SK-MEL-5 (cell line): ENCODE measurements around the gene TNKS2. TPM values are rescaled to one million over a fixed set of nuclear protein-coding genes. Genes with fewer than 3 reads are reported as not detected.
A peak's percentile ranks its signal among the peaks of the same experiment; 100 is the strongest.

Source experiments
- DNase-seq: peaks from one replicate; pipeline ENCODE4 v3.0.0-alpha.2; 2016; ENCODE audit warnings: low read depth, low spot score
- in situ Hi-C: cut with HindIII; loops from 2 replicates; pipeline ENCODE4 v1.10.0; 2016; ENCODE audit warnings: low sequenced_read_pairs, high pct_unique_total_duplicates, low pct_unique_long_range_greater_than_20kb
- total RNA-seq: library from RNA; depleted of rRNA; stranded (reverse); fragments of >200 nt; shearing (Covaris generic); gene quantifications from 2 replicates; pipeline ENCODE4 v1.2.3, GENCODE V29; 2014

Gene TNKS2
- total RNA-seq, 1 experiment from 2014 or later = 34.4 TPM

DNA sequence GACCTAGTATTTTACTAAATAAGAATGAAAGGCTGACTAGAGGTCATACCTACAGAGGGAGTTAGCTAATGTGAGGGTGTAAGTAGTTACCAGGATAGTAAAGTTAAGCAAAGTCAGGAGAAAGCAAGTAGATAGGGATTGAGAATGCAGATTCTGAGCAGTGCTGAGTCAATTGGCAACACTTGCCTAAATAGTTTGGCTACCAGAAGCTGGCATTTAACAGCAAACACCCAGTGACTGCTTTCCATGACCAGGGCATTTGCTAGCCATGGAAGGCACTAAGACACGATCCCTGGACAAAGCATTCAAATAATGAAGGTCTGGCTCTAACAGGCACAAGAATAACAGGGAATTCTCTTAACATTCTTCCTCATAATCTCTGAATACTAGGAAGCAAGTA, 25.9 kb downstream of the TNKS2 start:
- in situ Hi-C loops = no loop called here
- no peak for DNase-seq

GRCh38 chr10:91829268-91829667, 31.0 kb downstream of the TNKS2 start:
- in situ Hi-C loops = no loop called here
- DNase-seq = no peak

GRCh38 chr10:91838199-91838598, 40.0 kb downstream of the TNKS2 start:
- in situ Hi-C loops = no loop called here
- no peak for DNase-seq

- in situ Hi-C loops = no loop called here
- DNase-seq = no peak
These were observed 44.9 kb downstream of the TNKS2 start for GRCh38 chr10:91843083-91843482.

DNA sequence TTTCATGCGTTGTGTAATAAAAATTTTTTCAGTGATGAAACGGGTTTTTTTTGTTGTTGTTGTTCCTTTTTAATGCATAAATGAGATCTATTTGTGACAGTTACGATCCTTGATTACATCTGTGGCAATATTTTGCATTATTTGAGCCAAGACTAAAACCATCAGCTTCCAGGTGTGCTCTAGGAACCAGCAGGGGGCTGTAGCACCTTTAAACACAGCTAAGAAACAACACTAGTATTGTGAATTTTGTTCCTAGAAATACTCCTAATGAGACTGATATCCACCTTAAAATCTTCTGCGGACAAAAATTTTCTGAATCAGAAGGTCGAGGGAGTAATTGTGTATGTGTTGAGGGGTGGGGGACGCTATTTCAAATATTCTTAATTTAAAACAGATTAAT, 58.4 kb downstream of the TNKS2 start:
- in situ Hi-C loops = no loop called here
- DNase-seq = peak; percentile 15

GRCh38 chr10:91860885-91861284, 62.7 kb downstream of the TNKS2 start:
- DNase-seq = no peak
- in situ Hi-C loops = no loop called here

DNA sequence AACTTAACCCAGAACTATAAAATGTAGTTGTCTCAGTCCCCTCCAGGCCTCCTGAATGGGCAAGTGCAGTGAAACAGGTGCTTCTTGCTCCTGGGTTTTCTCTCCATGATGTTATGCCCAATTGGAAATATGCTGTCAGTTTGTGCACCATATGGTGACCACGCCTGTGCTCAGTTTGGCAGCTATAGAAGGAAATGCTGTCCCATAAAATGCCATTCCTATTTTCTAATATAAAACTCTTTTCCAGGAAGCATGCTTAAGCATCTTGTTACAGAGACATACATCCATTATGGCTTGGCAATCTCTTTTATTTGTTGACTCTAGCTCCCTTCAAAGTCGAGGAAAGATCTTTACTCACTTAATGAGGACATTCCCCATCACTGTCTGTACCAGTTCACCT, 65.9 kb downstream of the TNKS2 start:
- in situ Hi-C loops = no loop called here
- DNase-seq = no peak

DNA sequence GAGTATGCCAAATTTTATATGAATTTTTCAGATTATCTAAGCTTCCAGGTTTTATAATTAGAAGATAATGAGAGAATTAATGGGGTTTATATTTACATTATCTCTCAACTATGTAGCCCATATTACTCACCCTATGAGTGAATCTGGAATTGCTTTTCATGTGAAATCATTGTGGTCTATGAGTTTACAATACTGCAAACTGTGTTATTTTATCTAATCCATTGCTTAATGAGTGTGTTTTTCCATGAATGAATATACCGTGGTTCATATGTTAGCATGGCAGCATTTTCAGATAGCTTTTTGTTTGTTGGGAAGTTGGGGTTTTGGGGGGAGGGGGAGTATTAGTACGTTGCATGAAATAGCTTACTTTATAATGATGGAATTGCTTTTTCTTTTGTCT, 66.5 kb downstream of the TNKS2 start:
- in situ Hi-C loops = no loop called here
- DNase-seq = no peak

DNA sequence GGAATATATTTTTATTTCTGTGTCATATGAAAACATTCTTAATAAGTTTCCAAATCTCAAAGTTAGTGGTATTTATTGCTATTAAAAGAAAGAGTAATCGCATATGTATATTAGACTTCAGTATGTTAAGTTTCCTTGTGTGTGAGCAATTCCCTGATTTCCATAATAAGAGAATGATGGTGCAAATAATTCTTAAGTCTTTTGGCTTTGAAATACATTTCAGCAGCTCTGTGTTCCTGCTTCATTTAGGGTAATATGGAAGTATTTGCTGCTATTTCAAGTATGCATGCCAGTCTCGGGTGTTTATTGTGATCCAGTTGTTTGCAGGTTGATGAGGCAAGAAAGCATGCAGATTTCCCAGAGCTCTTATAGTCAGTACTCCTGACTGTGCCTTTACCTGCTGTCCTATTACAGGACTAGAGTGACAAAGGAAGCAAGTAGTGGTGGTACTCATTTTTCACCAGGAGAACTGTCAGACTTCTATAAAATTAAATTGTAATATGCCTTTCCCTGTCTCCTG, 67.4 kb downstream of the TNKS2 start:
- in situ Hi-C loops = no loop called here

DNA sequence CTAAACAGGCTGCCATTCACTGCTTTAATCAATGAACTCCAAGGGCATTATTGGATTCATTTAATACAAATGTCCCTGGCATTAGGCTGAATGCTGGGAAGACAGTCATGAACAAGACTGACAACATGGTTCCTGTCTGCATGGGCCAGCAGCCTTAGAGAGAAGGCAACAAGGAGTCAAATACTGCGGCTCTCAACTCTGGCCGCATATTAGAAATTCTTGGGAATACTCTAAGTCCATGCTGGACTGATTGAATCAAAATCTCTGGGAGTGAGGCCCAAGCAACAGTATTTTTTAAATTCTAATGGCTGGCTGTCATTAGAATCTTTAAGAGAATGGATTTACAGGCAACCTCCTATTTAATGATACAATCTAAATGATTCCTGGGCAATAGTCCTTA, 76.9 kb downstream of the TNKS2 start:
- in situ Hi-C loops = no loop called here
- no peak for DNase-seq

More for the DNA sequence above, 67.4 kb downstream of the TNKS2 start:
- DNase-seq = no peak

DNA sequence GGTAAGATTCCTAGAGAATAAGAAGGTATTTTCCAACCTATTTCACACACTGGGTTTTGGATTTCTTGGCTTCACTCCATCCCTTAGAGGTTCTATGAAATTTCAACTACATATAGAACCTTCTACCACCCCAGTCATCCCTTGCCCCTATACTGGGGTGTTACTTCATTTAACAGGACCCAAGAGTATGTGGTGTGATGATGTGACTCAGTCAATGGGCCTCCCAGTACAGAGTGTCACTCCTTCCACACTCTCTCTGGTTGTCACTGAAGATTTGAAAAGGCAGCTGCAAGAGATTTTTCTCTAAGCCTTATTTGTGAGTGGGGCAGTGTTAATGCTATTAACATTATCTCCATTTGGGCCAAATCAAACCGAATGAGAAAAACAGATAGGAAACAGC, 77.6 kb downstream of the TNKS2 start:
- DNase-seq = no peak
- in situ Hi-C loops = no loop called here

- in situ Hi-C loops = no loop called here
These were observed 81.4 kb downstream of the TNKS2 start for GRCh38 chr10:91879515-91880170.

GRCh38 chr10:91880310-91880709, 82.1 kb downstream of the TNKS2 start:
- in situ Hi-C loops = no loop called here
- DNase-seq = peak; percentile 35

More at GRCh38 chr10:91879515-91880170, 81.4 kb downstream of the TNKS2 start:
- DNase-seq = no peak

DNA sequence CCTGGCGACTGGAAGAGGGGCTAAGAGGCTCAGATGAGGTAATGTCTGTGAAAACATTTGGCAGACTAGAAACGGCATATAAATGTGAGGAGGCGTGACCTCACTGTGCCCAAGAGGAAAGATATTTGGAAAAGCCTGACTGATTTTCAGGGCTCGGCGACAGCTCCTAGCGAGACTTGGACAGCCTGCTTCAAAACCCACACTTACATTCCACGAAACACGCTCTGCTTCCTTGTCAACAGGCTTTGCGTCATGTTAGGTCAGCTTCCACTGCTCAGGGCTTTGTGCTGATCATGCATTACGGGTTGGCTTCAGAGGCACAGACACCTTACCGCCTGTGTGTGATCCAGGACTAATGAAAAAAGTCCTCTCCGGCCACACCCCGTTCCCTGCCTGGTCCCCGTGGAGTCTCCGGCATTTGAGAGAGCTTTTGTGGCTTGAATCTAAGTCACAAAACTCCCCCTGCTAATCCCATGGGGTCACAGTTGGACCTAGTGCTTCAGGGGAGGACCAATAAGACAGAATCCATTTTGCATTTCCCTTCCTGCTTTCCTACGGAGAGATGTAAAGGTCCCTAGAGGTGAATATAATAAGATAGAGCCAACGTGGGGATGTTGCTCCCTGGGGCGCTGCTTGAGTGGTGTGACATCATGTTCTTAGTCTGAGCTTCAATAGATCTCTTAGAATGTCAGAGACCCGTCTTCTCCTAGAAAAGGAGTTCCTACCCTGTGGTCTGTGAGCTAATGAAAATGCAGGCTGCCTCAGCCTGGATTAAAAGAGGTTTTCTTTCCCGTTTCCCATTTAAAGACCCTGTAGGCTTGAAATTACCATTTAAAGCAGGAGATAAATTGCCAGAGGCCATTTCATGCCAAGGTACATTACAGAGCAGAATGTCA, 85.6 kb downstream of the TNKS2 start:
- in situ Hi-C loops = no loop called here

DNA sequence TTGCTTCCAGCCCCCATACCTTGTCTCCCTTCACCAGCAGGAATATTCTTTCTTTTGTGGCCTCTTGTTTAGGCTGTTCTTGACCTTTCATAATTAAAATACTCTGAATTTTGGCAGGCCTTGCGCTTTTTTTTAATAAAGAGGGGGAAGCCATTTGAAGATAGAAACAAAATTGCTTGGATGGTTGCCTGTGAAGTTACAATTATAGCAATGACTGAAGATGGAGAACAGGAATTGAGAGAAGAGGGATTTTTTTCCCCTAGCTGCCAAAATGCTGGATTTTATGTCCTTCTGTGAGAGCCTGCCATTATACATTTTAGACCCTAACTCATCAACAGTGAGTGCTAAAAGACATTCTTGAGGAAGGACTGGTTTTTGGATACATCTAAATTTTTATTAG, 86.3 kb downstream of the TNKS2 start:
- in situ Hi-C loops = no loop called here
- no peak for DNase-seq

More for the DNA sequence above, 85.6 kb downstream of the TNKS2 start:
- peak; percentile 16 for DNase-seq

- DNase-seq = no peak
- in situ Hi-C loops = no loop called here
These were observed 87.3 kb downstream of the TNKS2 start for GRCh38 chr10:91885362-91886079.

DNA sequence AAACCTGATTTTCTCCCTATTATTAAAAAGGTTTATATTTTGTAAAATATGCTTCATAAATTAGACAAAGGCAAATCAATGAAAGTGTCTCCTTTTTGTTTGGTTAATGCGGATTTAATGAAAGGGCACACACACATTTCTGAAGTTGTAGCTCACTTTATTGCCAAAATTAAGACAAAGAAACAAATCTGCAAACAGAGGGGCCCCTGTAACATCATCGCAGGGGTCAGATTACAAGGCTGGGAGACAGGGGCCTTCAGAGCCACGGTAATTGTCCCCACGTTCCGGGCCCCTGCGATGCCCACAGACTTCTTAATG, 88.7 kb downstream of the TNKS2 start:
- DNase-seq = no peak

More for the DNA sequence above, 88.7 kb downstream of the TNKS2 start:
- in situ Hi-C loops = no loop called here
